Heart right ventricle (tissue), 16 donors: Measurements from ENCODE around the gene TRIM43. TPM values are rescaled to one million over a fixed set of nuclear protein-coding genes. Genes with fewer than 3 reads are reported as not detected.
"Not testable (repeated sequence)": the region's sequence is repeated elsewhere in the genome, so short reads cannot be mapped to it uniquely, and the experiment has no call there.

Experiments used
- ATAC-seq, 8 donors: fragments of 200-7000 bp; cut with Tn5 transposase; one replicate each; pipeline ENCODE4 v1.9.1; 2020; ENCODE audit warnings: mild to moderate bottlenecking in 8 of 8, moderate library complexity in 8 of 8, moderate number of reproducible peaks in 1 of 8
- DNase-seq, 2 donors: peaks; one replicate each; pipeline ENCODE4 v3.0.0-alpha.2; 2020
- H3K27ac ChIP-seq, 10 donors: fragments of 200-600 bp; sonication (generic) in 2 of 10; one replicate each; pipeline versions ENCODE4 v1.5.0 to v1.8.0; 2020 to 2022; ENCODE audit warnings: mild to moderate bottlenecking in 3 of 10
- H3K27me3 ChIP-seq, 7 donors: fragments of 200-600 bp; one replicate each; pipeline ENCODE4 v1.8.0; 2021 to 2022; ENCODE audit warnings: mild to moderate bottlenecking in 2 of 7
- H3K36me3 ChIP-seq, 9 donors: fragments of 200-600 bp; sonication (generic) in 1 of 9; one replicate each; pipeline versions ENCODE4 v1.5.0 to v1.8.0; 2020 to 2022; ENCODE audit warnings: mild to moderate bottlenecking in 2 of 9
- H3K4me1 ChIP-seq, 9 donors: fragments of 200-600 bp; sonication (generic) in 1 of 9; one replicate each; pipeline versions ENCODE4 v1.5.0 to v1.8.0; 2020 to 2022; ENCODE audit warnings: mild to moderate bottlenecking in 4 of 9
- H3K4me3 ChIP-seq, 10 donors: fragments of 200-600 bp; sonication (generic) in 2 of 10; one replicate each; pipeline versions ENCODE4 v1.5.0 to v1.8.0; 2020 to 2022; ENCODE audit warnings: mild to moderate bottlenecking in 7 of 10, moderate library complexity in 2 of 10
- H3K9me3 ChIP-seq, 11 donors: fragments of 200-600 bp in 10 of 11; sonication (generic) in 2 of 11; one replicate each; pipeline versions ENCODE4 v1.5.0 to v1.8.0; 2013 to 2022; ENCODE audit warnings: mild to moderate bottlenecking in 2 of 11, control low read depth in 1 of 11, moderate library complexity in 1 of 11
- WGBS, 2 donors: extraction: QIAGEN DNeasy Blood & Tissue Kit; methylation state at CpG; one replicate each; pipeline ENCODE4 v1.1.7; 2013; ENCODE audit warnings: inconsistent platforms in 1 of 2; 5-methylcytosine and 5-hydroxymethylcytosine counted together
- intact Hi-C, 10 donors: fragments of 100-400 bp; cut with DNase I; formaldehyde crosslinking; loops; one replicate each; pipeline versions ENCODE4 v1.11.1 to v1.14.2; 2022
- long read RNA-seq, 3 donors: library from polyadenylated mRNA; unstranded; transcript quantifications; one replicate each; pipeline ENCODE4 v2.0.0, GENCODE V29; 2020 to 2021
- polyA plus RNA-seq, 2 donors: library from polyadenylated mRNA; stranded (reverse); fragments of 200-250 nt; gene quantifications; one replicate each; pipeline ENCODE4 v1.2.3, GENCODE V29; 2013
- total RNA-seq, 10 donors: library from RNA; stranded (reverse); fragmentation: NEBNext Ultra II Directional in 3 of 10; extraction: Animal tissue kit (Norgen Biotek cat#: 25700) in 3 of 10; gene quantifications; one replicate each; pipeline versions ENCODE4 v1.2.1 to v1.2.4, GENCODE V29; 2021 to 2023
- TF ChIP-seq, protein P1 (sequence below), 9 donors: fragments of 200-600 bp; sonication (generic) in 2 of 9; IDR thresholded peaks; one replicate each; pipeline versions ENCODE4 v1.5.0 to v1.8.0; 2021 to 2022; ENCODE audit warnings: antibody characterized with exemption in 9 of 9, mild to moderate bottlenecking in 5 of 9, moderate library complexity in 1 of 9
- donor health status: Arrhythmogenic right ventricular cardiomyopathy.
- donor health status: ischemic (EF 13 %, LVEDD 7.1; RV severe dilation, severe dysfunction).
- donor health status: healthy with polysubstance abuse.
- donor health status: DM: no; HTN: yes; CAD: no.
- donor health status: DM: no; HTN: no; CAD: no.
- donor health status: ischemic (EF 25% LVEDD 6.9; RV normal size, moderate dysfunction).
- donor health status: ischemic (EF 25% LVEDD 5.7; RV mildly dilated, moderate dysfunction).
- donor health status: healthy.
- donor health status: DM: yes; HTN: yes; CAD: no.
- donor health status: Ischemic cardiomyopathy.
- donor health status: ischemic (EF 35%, LVEDD 5.7; RV mildly dilated, moderate dysfunction).
- donor health status: nonischemic (EF 11% LVEDD 7.7; RV severe dilation, severe dysfunction).
- donor health status: DM: yes; HTN: yes; CAD: no.
- donor health status: PGD.
- donor health status: ischemic (EF 29% LVEDD 5.4; RV normal size, mild dysfunction).
- donor health status: nonischemic (EF 23%, LVEDD 6.1; RV moderate dilation, normal function).

Gene TRIM43
- not detected for total RNA-seq
- polyA plus RNA-seq: not detected
- long read RNA-seq, donor 1: 0 reads
- long read RNA-seq, donor 2: 0 reads
- long read RNA-seq, donor 3: 0 reads

DNA sequence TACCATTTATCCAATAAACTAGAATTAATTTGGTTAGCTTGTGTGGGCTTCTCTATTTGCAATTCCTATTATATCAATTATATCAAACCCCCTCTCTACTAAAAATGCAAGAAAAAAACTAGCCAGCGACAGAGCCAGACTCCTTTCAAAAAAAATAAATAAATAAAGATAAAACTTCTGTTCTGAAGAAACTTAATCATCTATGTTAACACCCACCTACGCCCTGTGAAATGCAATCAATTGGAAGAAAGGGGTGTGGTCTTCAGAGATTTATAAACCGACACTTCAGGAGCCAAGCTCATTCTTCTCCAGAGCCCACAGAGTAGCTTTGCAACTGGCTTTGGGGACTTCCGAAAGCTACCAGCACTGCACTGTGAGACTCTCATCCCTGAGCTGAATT is at the start of gene TRIM43:
Gene TRIM43, plus strand, starts transcription at position 301 of the 400 bp plus-strand sequence. CDS start 2,023 bp downstream, outside the sequence.
- H3K4me3 ChIP-seq, H3K9me3 ChIP-seq, intact Hi-C loops, DNase-seq, H3K27me3 ChIP-seq, H3K4me1 ChIP-seq, H3K36me3 ChIP-seq, ATAC-seq, H3K27ac ChIP-seq: not testable (repeated sequence)
- WGBS, 2 donors: 91% methylated on average over 1 of the region's 4 CpGs; no CpG with 5 or more reads in 1 of the 2 donors

DNA sequence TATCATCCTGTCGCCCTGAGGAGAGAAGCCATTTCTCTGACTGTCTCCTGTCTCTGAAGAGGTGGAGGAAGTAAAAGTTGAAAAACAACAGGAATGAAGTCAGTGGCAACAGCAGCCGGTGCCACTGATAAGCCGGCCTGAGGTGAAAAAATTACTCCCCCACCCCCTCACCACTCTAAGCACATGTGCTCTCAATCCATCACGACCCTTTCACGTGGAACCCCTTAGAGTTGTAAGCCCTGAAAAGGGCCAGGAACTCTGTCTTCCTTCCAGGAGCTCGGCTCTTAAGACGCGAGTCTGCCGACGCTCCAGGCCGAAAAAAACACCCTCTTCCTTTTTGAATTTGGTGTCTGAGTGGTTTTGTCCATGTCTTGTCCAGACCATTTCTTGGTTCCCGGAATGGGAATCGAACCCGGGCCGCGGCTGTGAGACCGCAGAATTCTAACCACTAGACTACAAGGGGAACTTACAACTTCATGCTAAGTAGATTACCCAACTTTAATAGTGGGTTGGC is 40.7 kb upstream of the TRIM43 start:
- Histone ChIP-seq H3K36me3 (no peaks in the 10 kb centered on the region), H3K27me3 (peaks cover 0 to 11% (median 5%) of the 10 kb centered on the region in 7 donors), H3K9me3 (no peaks in the 10 kb centered on the region), H3K4me3 (no peak overlapping the region), H3K4me1 (no peaks in the 10 kb centered on the region), H3K27ac (no peak overlapping the region)
- TF ChIP-seq, protein P1, sequence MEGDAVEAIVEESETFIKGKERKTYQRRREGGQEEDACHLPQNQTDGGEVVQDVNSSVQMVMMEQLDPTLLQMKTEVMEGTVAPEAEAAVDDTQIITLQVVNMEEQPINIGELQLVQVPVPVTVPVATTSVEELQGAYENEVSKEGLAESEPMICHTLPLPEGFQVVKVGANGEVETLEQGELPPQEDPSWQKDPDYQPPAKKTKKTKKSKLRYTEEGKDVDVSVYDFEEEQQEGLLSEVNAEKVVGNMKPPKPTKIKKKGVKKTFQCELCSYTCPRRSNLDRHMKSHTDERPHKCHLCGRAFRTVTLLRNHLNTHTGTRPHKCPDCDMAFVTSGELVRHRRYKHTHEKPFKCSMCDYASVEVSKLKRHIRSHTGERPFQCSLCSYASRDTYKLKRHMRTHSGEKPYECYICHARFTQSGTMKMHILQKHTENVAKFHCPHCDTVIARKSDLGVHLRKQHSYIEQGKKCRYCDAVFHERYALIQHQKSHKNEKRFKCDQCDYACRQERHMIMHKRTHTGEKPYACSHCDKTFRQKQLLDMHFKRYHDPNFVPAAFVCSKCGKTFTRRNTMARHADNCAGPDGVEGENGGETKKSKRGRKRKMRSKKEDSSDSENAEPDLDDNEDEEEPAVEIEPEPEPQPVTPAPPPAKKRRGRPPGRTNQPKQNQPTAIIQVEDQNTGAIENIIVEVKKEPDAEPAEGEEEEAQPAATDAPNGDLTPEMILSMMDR (IDR thresholded peaks at IDR 0.05): no peak
- intact Hi-C loops: no loop called here
- ATAC-seq: no peak
- 63 to 66% methylated on average over 17 of the region's 17 CpGs for WGBS, 2 donors
- no peak for DNase-seq

DNA sequence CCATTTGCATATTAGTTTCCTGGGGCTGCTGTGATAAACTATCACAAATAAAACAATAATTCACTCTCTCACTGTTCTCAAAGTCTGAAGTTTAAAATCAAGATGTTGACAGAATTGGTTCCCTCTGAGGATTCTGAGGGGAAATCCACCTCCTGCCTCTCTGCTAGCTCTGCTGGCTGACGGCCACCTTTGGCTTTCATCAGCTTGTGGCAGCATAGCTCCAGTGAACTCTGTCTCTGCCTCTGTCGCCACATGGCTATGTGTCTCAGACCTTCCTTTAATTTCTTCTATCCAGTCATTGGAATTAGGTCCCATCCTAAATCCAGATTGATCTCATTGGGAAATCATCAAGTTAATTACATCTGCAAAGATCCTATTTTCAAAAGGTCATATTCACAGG is 38.9 kb upstream of the TRIM43 start:
- 19 to 23% methylated on average over 2 of the region's 2 CpGs for WGBS, 2 donors
- Histone ChIP-seq H3K4me3 (no peak overlapping the region), H3K27ac (no peak overlapping the region), H3K27me3 (peaks cover 0 to 11% (median 5%) of the 10 kb centered on the region in 7 donors), H3K36me3 (no peaks in the 10 kb centered on the region), H3K9me3 (no peaks in the 10 kb centered on the region), H3K4me1 (no peaks in the 10 kb centered on the region)
- intact Hi-C loops: no loop called here
- TF ChIP-seq, protein P1 (IDR thresholded peaks at IDR 0.05): no peak
- DNase-seq (peak in 1 of 2 donors; percentile 38), ATAC-seq (no peak)

DNA sequence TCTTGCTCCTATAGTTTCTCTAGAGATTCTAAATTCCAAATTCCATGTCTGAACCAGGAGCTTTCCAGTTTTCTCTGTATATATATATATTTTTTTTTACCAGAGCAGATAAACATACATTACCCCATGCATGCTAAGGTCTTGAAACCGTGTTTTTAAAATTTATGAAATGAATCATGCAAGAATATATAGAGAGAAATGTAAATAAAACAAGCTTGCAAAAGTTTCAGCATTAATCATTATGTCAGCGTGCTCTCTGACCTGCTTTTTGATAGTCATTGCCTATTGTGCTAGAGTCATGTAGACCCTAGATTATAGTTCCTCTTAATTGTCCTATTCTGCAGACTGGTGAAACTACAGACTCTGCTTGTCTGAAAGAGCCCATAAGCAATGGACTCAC is 22.6 kb upstream of the TRIM43 start:
- Histone ChIP-seq H3K9me3 (no peaks in the 10 kb centered on the region), H3K4me3 (no peak overlapping the region), H3K27ac (no peak overlapping the region), H3K27me3 (peaks cover 0 to 41% (median 20%) of the 10 kb centered on the region in 7 donors), H3K4me1 (no peaks in the 10 kb centered on the region), H3K36me3 (no peaks in the 10 kb centered on the region)
- DNase-seq (no peak), ATAC-seq (no peak)
- intact Hi-C loops: no loop called here
- TF ChIP-seq, protein P1 (IDR thresholded peaks at IDR 0.05): no peak
- WGBS, 2 donors: 54 to 67% methylated on average over 2 of the region's 2 CpGs

DNA sequence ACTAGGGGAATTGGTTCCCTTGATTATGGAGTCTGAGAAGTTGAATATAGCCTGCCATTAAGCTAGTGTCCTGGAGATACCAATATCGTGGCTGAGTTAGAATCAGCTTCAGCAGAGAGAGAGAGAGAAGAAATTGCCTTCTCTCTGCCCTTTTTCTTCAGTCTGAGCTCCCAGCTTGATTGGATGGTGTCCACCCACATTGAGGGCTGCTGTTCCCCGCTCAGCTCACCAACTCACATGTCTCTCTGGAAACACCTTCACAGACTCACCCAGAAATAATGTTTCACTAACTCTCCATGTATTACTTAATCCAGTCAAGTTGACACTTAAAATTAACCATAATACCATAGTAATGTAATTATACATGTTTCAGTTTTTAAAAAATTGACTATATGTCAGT is 17.9 kb upstream of the TRIM43 start:
- DNase-seq (no peak), ATAC-seq (no peak)
- intact Hi-C loops: no loop called here
- TF ChIP-seq, protein P1 (IDR thresholded peaks at IDR 0.05): no peak
- no peaks in the 10 kb centered on the region for H3K9me3 ChIP-seq
- no peak overlapping the region for H3K4me3 ChIP-seq
- peaks cover 0 to 43% (median 19%) of the 10 kb centered on the region in 7 donors for H3K27me3 ChIP-seq
- H3K27ac ChIP-seq: no peak overlapping the region
- H3K36me3 ChIP-seq: no peaks in the 10 kb centered on the region
- WGBS, 2 donors: 71 to 81% methylated on average over 2 of the region's 2 CpGs
- H3K4me1 ChIP-seq: no peaks in the 10 kb centered on the region
